ENCODE measurements around the gene SDHAF3. TPM values are rescaled to one million over a fixed set of nuclear protein-coding genes. Genes with fewer than 3 reads are reported as not detected.

The SDHAF3 gene
- total and polyA plus RNA-seq, 2 of the 8 experiments (the other 6 are each of a cell fraction or from before 2014, with no cell fraction given) = 12.0 to 31.3 TPM

- TF ChIP-seq FOSL1 (IDR thresholded peaks at IDR 0.05; ENCODE audit: insufficient read depth, low read depth, low read length) = no peak
- TF ChIP-seq RFX5 (IDR thresholded peaks at IDR 0.05; ENCODE audit: borderline replicate concordance, low read depth, low read length) = no peak
- TF ChIP-seq SAP30 (IDR thresholded peaks at IDR 0.05; ENCODE audit: insufficient read depth, insufficient replicate concordance, low read length) = no peak
- no peak for TF ChIP-seq PHF8 (conservative IDR thresholded peaks at IDR 0.05; ENCODE audit: low read depth, low read length)
- no peak for TF ChIP-seq RBBP5 (IDR thresholded peaks at IDR 0.05; ENCODE audit: borderline replicate concordance, low read depth, low read length)
- no peak for TF ChIP-seq EP300 (IDR thresholded peaks at IDR 0.05; ENCODE audit: borderline replicate concordance in 1 of 2, low read depth in 2 of 2, low read length in 2 of 2)
These were observed 49.7 kb downstream of the SDHAF3 start (continued) for GRCh38 chr7:97167176-97167575.

Measured in H1 (cell line).